HG02642 (cell line): ENCODE data around the gene WFDC1.

ENCODE experiments used
- ATAC-seq: cut with Tn5 transposase; IDR thresholded peaks from one replicate; pipeline ENCODE4 v1.9.1; 2021; ENCODE audit warnings: mild to moderate bottlenecking; ENCODE audit not compliant: unreplicated experiment, poor library complexity

Gene WFDC1

GRCh38 chr16:84348386-84348888 lies 53.8 kb downstream of the WFDC1 start:
- no peak for ATAC-seq

- ATAC-seq: no peak
These were observed 55.4 kb downstream of the WFDC1 start for GRCh38 chr16:84349862-84350684.

- ATAC-seq: no peak
These were observed 56.2 kb downstream of the WFDC1 start for GRCh38 chr16:84350685-84351400.

GRCh38 chr16:84351630-84352029 lies 57.0 kb downstream of the WFDC1 start:
- no peak for ATAC-seq

- no peak for ATAC-seq
These were observed 59.6 kb downstream of the WFDC1 start for GRCh38 chr16:84354306-84354705.

- no peak for ATAC-seq
These were observed 60.5 kb downstream of the WFDC1 start for GRCh38 chr16:84355149-84355548.

- no peak for ATAC-seq
These were observed 61.5 kb downstream of the WFDC1 start for GRCh38 chr16:84356176-84356575.

GRCh38 chr16:84356591-84357116 lies 62.0 kb downstream of the WFDC1 start:
- ATAC-seq: no peak

GRCh38 chr16:84357191-84357651 lies 62.5 kb downstream of the WFDC1 start:
- no peak for ATAC-seq

- no peak for ATAC-seq
These were observed 64.1 kb downstream of the WFDC1 start for GRCh38 chr16:84358601-84359295.

GRCh38 chr16:84359326-84359725 lies 64.6 kb downstream of the WFDC1 start:
- ATAC-seq: no peak

- ATAC-seq: no peak
These were observed 65.5 kb downstream of the WFDC1 start for GRCh38 chr16:84360170-84360569.

- no peak for ATAC-seq
These were observed 66.1 kb downstream of the WFDC1 start for GRCh38 chr16:84360748-84361147.

GRCh38 chr16:84361546-84361945 lies 66.9 kb downstream of the WFDC1 start:
- ATAC-seq: no peak

- ATAC-seq: no peak
These were observed 67.8 kb downstream of the WFDC1 start for GRCh38 chr16:84362471-84362941.

- no peak for ATAC-seq
These were observed 71.5 kb downstream of the WFDC1 start for GRCh38 chr16:84366208-84366607.

GRCh38 chr16:84367297-84367680 lies 72.6 kb downstream of the WFDC1 start:
- no peak for ATAC-seq

- no peak for ATAC-seq
These were observed 73.2 kb downstream of the WFDC1 start for GRCh38 chr16:84367750-84368307.

GRCh38 chr16:84368308-84368996 lies 73.8 kb downstream of the WFDC1 start, which contains the start of gene ATP2C2:
ATP2C2 (plus strand) TSS chr16:84368538; CDS start chr16:84368616, 78 bp downstream.
- no peak for ATAC-seq
